WERI-Rb-1 (cell line): ENCODE measurements around the gene RAD51.

Experiments
- DNase-seq: peaks from one replicate; pipeline ENCODE4 v3.0.0-alpha.2; 2020
- H3K27ac ChIP-seq: fragments of 250-450 bp; sonication (Bioruptor Pico); 2 replicates; pipeline ENCODE4 v1.5.1; 2020; ENCODE audit warnings: mild to moderate bottlenecking, moderate library complexity
- H3K27me3 ChIP-seq: fragments of 250-450 bp; sonication (Bioruptor Pico); 2 replicates; pipeline ENCODE4 v1.5.1; 2021; ENCODE audit warnings: mild to moderate bottlenecking, low read depth, moderate library complexity; ENCODE audit not compliant: insufficient read depth, severe bottlenecking
- H3K36me3 ChIP-seq: fragments of 250-450 bp; sonication (Bioruptor Pico); 2 replicates; pipeline ENCODE4 v1.5.1; 2020; ENCODE audit warnings: mild to moderate bottlenecking, moderate library complexity
- H3K4me3 ChIP-seq: 2 replicates; pipeline ENCODE4 v1.5.1; 2011; ENCODE audit warnings: low read depth, mild to moderate bottlenecking, control low read depth, low read length
- H3K9me3 ChIP-seq: fragments of 250-450 bp; sonication (Bioruptor Pico); 2 replicates; pipeline ENCODE4 v1.5.1; 2021; ENCODE audit warnings: mild to moderate bottlenecking, moderate library complexity; ENCODE audit not compliant: severe bottlenecking
- CTCF ChIP-seq: IDR thresholded peaks from 2 replicates; pipeline ENCODE4 v1.5.1; 2011; ENCODE audit warnings: low read depth, mild to moderate bottlenecking, control low read depth, inconsistent platforms, low read length

RAD51 gene

GRCh38 chr15:40766194-40766815 is 71.3 kb downstream of the RAD51 start:
- Histone ChIP-seq H3K27me3 (no peaks in the 10 kb centered on the region), H3K4me3 (no peak overlapping the region), H3K36me3 (peaks cover 15% of the 10 kb centered on the region), H3K9me3 (no peaks in the 10 kb centered on the region), H3K27ac (peak overlapping the region; percentile 41)
- TF ChIP-seq CTCF, result no peak
- DNase-seq, result no peak

- peaks cover 15% of the 10 kb centered on the region for H3K36me3 ChIP-seq
- H3K27me3 ChIP-seq, result no peaks in the 10 kb centered on the region
- TF ChIP-seq CTCF, result no peak
- H3K9me3 ChIP-seq, result no peaks in the 10 kb centered on the region
- H3K4me3 ChIP-seq, result no peak overlapping the region
- no peak for DNase-seq
- H3K27ac ChIP-seq, result peak overlapping the region; percentile 86
Observed at GRCh38 chr15:40766906-40767837, 72.2 kb downstream of the RAD51 start.

GRCh38 chr15:40767838-40768500 is 73.0 kb downstream of the RAD51 start:
- Histone ChIP-seq H3K4me3 (no peak overlapping the region), H3K36me3 (peaks cover 15% of the 10 kb centered on the region)

GRCh38 chr15:40768521-40769273 is 73.7 kb downstream of the RAD51 start:
- DNase-seq, result no peak
- Histone ChIP-seq H3K27ac (peak overlapping the region; percentile 86), H3K27me3 (no peaks in the 10 kb centered on the region), H3K36me3 (peaks cover 18% of the 10 kb centered on the region), H3K9me3 (no peaks in the 10 kb centered on the region), H3K4me3 (no peak overlapping the region)
- no peak for TF ChIP-seq CTCF

More at GRCh38 chr15:40767838-40768500, 73.0 kb downstream of the RAD51 start:
- no peaks in the 10 kb centered on the region for H3K9me3 ChIP-seq
- peak overlapping the region; percentile 86 for H3K27ac ChIP-seq
- no peaks in the 10 kb centered on the region for H3K27me3 ChIP-seq
- DNase-seq, result peak; percentile 66
- no peak for TF ChIP-seq CTCF

GRCh38 chr15:40769274-40770146 is 74.5 kb downstream of the RAD51 start, which contains the start of gene C15orf62:
Gene C15orf62, plus strand, starts transcription at chr15:40769980. Its CDS starts 516 bp downstream, at chr15:40770496.
- Histone ChIP-seq H3K27ac (peak within 1 kb of the TSS; percentile 86), H3K4me3 (no peak within 1 kb of the TSS), H3K27me3 (no peaks in the 10 kb centered on the region), H3K9me3 (no peaks in the 10 kb centered on the region), H3K36me3 (peaks cover 25% of the 10 kb centered on the region)
- no peak for TF ChIP-seq CTCF
- DNase-seq, result no peak
